Measurements from ENCODE around the gene ARFGEF3.

- TF ChIP-seq EZH2 (IDR thresholded peaks at IDR 0.05; ENCODE audit: borderline replicate concordance, low read depth, low read length, poor library complexity, severe bottlenecking) (no peak), CTCF (conservative IDR thresholded peaks at IDR 0.05; ENCODE audit: low read depth, low read length) (no peak)
Measured at GRCh38 chr6:138231381-138231886, 69.7 kb downstream of the ARFGEF3 start.

All from A673 (cell line).